SH-SY5Y (cell line): ENCODE measurements around the gene BAD.

ENCODE experiments used
- GATA2 ChIP-seq: IDR thresholded peaks from 2 replicates; pipeline ENCODE4 v1.6.1; 2011; ENCODE audit warnings: mild to moderate bottlenecking, low read depth, low read length
- GATA3 ChIP-seq: IDR thresholded peaks from 2 replicates; pipeline ENCODE4 v1.6.1; 2011; ENCODE audit warnings: low read depth, mild to moderate bottlenecking, low read length, moderate library complexity

GRCh38 chr11:64249038-64249437 is 35.4 kb downstream of the BAD start:
- TF ChIP-seq GATA2 (no peak), GATA3 (no peak)
